ENCODE data around the gene EFNB2. TPM values are rescaled to one million over a fixed set of nuclear protein-coding genes. Genes with fewer than 3 reads are reported as not detected.

EFNB2 gene
- total and polyA plus RNA-seq, 2 of the 13 experiments (the other 11 are each of a cell fraction or from before 2014, with no cell fraction given) = 0.11 to 0.20 TPM

- no peak for TF ChIP-seq TBP (CRISPR knock-in tag; IDR thresholded peaks at IDR 0.05)
- TF ChIP-seq KDM6A (CRISPR knock-in tag; IDR thresholded peaks at IDR 0.05; ENCODE audit: low read depth) = no peak
- no peak for TF ChIP-seq ZBTB39 (CRISPR knock-in tag; IDR thresholded peaks at IDR 0.05)
- TF ChIP-seq ATM (IDR thresholded peaks at IDR 0.05; ENCODE audit: borderline replicate concordance) = no peak
- TF ChIP-seq RXRA (CRISPR knock-in tag; IDR thresholded peaks at IDR 0.05) = no peak; the same call in 1 of the 2 replicates
- no peak for TF ChIP-seq KIAA2018 (CRISPR knock-in tag; IDR thresholded peaks at IDR 0.05; ENCODE audit: borderline replicate concordance)
- no peak for TF ChIP-seq HDAC6 (IDR thresholded peaks at IDR 0.05; ENCODE audit: low read depth, low read length)
- peak; percentile 65; the same call in 1 of the 2 replicates for TF ChIP-seq CEBPB (IDR thresholded peaks at IDR 0.05; ENCODE audit: borderline replicate concordance, low read depth, low read length)
- no peak for TF ChIP-seq CENPX (CRISPR knock-in tag; IDR thresholded peaks at IDR 0.05)
- no peak for TF ChIP-seq PTBP1 (IDR thresholded peaks at IDR 0.05; ENCODE audit: low read depth, low read length, poor library complexity, severe bottlenecking)
- no peak for TF ChIP-seq ZNF777 (CRISPR knock-in tag; IDR thresholded peaks at IDR 0.05)
- TF ChIP-seq HBP1 (CRISPR knock-in tag; IDR thresholded peaks at IDR 0.05; ENCODE audit: low read depth) = no peak
- TF ChIP-seq HINFP (CRISPR knock-in tag; IDR thresholded peaks at IDR 0.05; ENCODE audit: low read depth) = no peak
- no peak for TF ChIP-seq GATAD1 (CRISPR knock-in tag; IDR thresholded peaks at IDR 0.05)
- no peak for TF ChIP-seq ZNF484 (CRISPR knock-in tag; IDR thresholded peaks at IDR 0.05; ENCODE audit: borderline replicate concordance, low read depth)
- TF ChIP-seq TOPORS (CRISPR knock-in tag; IDR thresholded peaks at IDR 0.05) = no peak
- no peak for TF ChIP-seq SOX5 (CRISPR knock-in tag; IDR thresholded peaks at IDR 0.05; ENCODE audit: borderline replicate concordance)
These were observed 33.0 kb upstream of the EFNB2 start (continued) for GRCh38 chr13:106568299-106569003.
